Heart right ventricle (tissue), 16 donors: ENCODE data around the gene COL4A4. TPM values are rescaled to one million over a fixed set of nuclear protein-coding genes. Genes with fewer than 3 reads are reported as not detected.

Experiments used
- ATAC-seq, 8 donors: fragments of 200-7000 bp; cut with Tn5 transposase; one replicate each; pipeline ENCODE4 v1.9.1; 2020; ENCODE audit warnings: mild to moderate bottlenecking in 8 of 8, moderate library complexity in 8 of 8, moderate number of reproducible peaks in 1 of 8
- DNase-seq, 2 donors: peaks; one replicate each; pipeline ENCODE4 v3.0.0-alpha.2; 2020
- H3K27ac ChIP-seq, 10 donors: fragments of 200-600 bp; sonication (generic) in 2 of 10; one replicate each; pipeline versions ENCODE4 v1.5.0 to v1.8.0; 2020 to 2022; ENCODE audit warnings: mild to moderate bottlenecking in 3 of 10
- H3K27me3 ChIP-seq, 7 donors: fragments of 200-600 bp; one replicate each; pipeline ENCODE4 v1.8.0; 2021 to 2022; ENCODE audit warnings: mild to moderate bottlenecking in 2 of 7
- H3K36me3 ChIP-seq, 9 donors: fragments of 200-600 bp; sonication (generic) in 1 of 9; one replicate each; pipeline versions ENCODE4 v1.5.0 to v1.8.0; 2020 to 2022; ENCODE audit warnings: mild to moderate bottlenecking in 2 of 9
- H3K4me1 ChIP-seq, 9 donors: fragments of 200-600 bp; sonication (generic) in 1 of 9; one replicate each; pipeline versions ENCODE4 v1.5.0 to v1.8.0; 2020 to 2022; ENCODE audit warnings: mild to moderate bottlenecking in 4 of 9
- H3K4me3 ChIP-seq, 10 donors: fragments of 200-600 bp; sonication (generic) in 2 of 10; one replicate each; pipeline versions ENCODE4 v1.5.0 to v1.8.0; 2020 to 2022; ENCODE audit warnings: mild to moderate bottlenecking in 7 of 10, moderate library complexity in 2 of 10
- H3K9me3 ChIP-seq, 11 donors: fragments of 200-600 bp in 10 of 11; sonication (generic) in 2 of 11; one replicate each; pipeline versions ENCODE4 v1.5.0 to v1.8.0; 2013 to 2022; ENCODE audit warnings: mild to moderate bottlenecking in 2 of 11, control low read depth in 1 of 11, moderate library complexity in 1 of 11
- CTCF ChIP-seq, 9 donors: fragments of 200-600 bp; sonication (generic) in 2 of 9; IDR thresholded peaks; one replicate each; pipeline versions ENCODE4 v1.5.0 to v1.8.0; 2021 to 2022; ENCODE audit warnings: antibody characterized with exemption in 9 of 9, mild to moderate bottlenecking in 5 of 9, moderate library complexity in 1 of 9
- WGBS, 2 donors: extraction: QIAGEN DNeasy Blood & Tissue Kit; methylation state at CpG; one replicate each; pipeline ENCODE4 v1.1.7; 2013; ENCODE audit warnings: inconsistent platforms in 1 of 2; 5-methylcytosine and 5-hydroxymethylcytosine counted together
- intact Hi-C, 10 donors: fragments of 100-400 bp; cut with DNase I; formaldehyde crosslinking; loops; one replicate each; pipeline versions ENCODE4 v1.11.1 to v1.14.2; 2022
- polyA plus RNA-seq, 2 donors: library from polyadenylated mRNA; stranded (reverse); fragments of 200-250 nt; gene quantifications; one replicate each; pipeline ENCODE4 v1.2.3, GENCODE V29; 2013
- total RNA-seq, 10 donors: library from RNA; stranded (reverse); fragmentation: NEBNext Ultra II Directional in 3 of 10; extraction: Animal tissue kit (Norgen Biotek cat#: 25700) in 3 of 10; gene quantifications; one replicate each; pipeline versions ENCODE4 v1.2.1 to v1.2.4, GENCODE V29; 2021 to 2023
- donor health status: Arrhythmogenic right ventricular cardiomyopathy.
- donor health status: ischemic (EF 13 %, LVEDD 7.1; RV severe dilation, severe dysfunction).
- donor health status: healthy with polysubstance abuse.
- donor health status: DM: no; HTN: yes; CAD: no.
- donor health status: DM: no; HTN: no; CAD: no.
- donor health status: ischemic (EF 25% LVEDD 6.9; RV normal size, moderate dysfunction).
- donor health status: ischemic (EF 25% LVEDD 5.7; RV mildly dilated, moderate dysfunction).
- donor health status: healthy.
- donor health status: DM: yes; HTN: yes; CAD: no.
- donor health status: Ischemic cardiomyopathy.
- donor health status: ischemic (EF 35%, LVEDD 5.7; RV mildly dilated, moderate dysfunction).
- donor health status: nonischemic (EF 11% LVEDD 7.7; RV severe dilation, severe dysfunction).
- donor health status: DM: yes; HTN: yes; CAD: no.
- donor health status: PGD.
- donor health status: ischemic (EF 29% LVEDD 5.4; RV normal size, mild dysfunction).
- donor health status: nonischemic (EF 23%, LVEDD 6.1; RV moderate dilation, normal function).

Gene COL4A4
- total and polyA plus RNA-seq, 12 donors: 0.84 to 11.4 (median 4.1) TPM

GRCh38 chr2:226965376-226965775 is 198.6 kb downstream of the COL4A4 start:
- H3K27ac ChIP-seq: no peak overlapping the region
- no peak for TF ChIP-seq CTCF (IDR thresholded peaks at IDR 0.05)
- WGBS, 2 donors: 89 to 100% methylated on average over 1 of the region's 1 CpG
- H3K4me3 ChIP-seq: no peak overlapping the region
- peaks cover 0 to 12% (median 0%) of the 10 kb centered on the region in 9 donors for H3K4me1 ChIP-seq
- intact Hi-C loops: no loop called here
- ATAC-seq (no peak), DNase-seq (no peak)
- no peaks in the 10 kb centered on the region for H3K36me3 ChIP-seq
- peaks cover 0 to 7% (median 0%) of the 10 kb centered on the region in 11 donors for H3K9me3 ChIP-seq
- H3K27me3 ChIP-seq: no peaks in the 10 kb centered on the region

GRCh38 chr2:226963528-226963927 is 200.5 kb downstream of the COL4A4 start:
- Histone ChIP-seq H3K27me3 (no peaks in the 10 kb centered on the region), H3K36me3 (no peaks in the 10 kb centered on the region), H3K4me3 (no peak overlapping the region), H3K4me1 (peaks cover 0 to 12% (median 0%) of the 10 kb centered on the region in 9 donors), H3K9me3 (peaks cover 0 to 22% (median 0%) of the 10 kb centered on the region in 11 donors), H3K27ac (no peak overlapping the region)
- intact Hi-C loops: no loop called here
- ATAC-seq (no peak), DNase-seq (no peak)
- 36 to 62% methylated on average over 1 of the region's 1 CpG for WGBS, 2 donors
- TF ChIP-seq CTCF (IDR thresholded peaks at IDR 0.05): no peak

- intact Hi-C loops: no loop called here
- no peaks in the 10 kb centered on the region for H3K27me3 ChIP-seq
- no peak for TF ChIP-seq CTCF (IDR thresholded peaks at IDR 0.05)
- H3K9me3 ChIP-seq: peaks cover 0 to 26% (median 0%) of the 10 kb centered on the region in 11 donors
- no peak for ATAC-seq
- H3K4me3 ChIP-seq: no peak overlapping the region
- no peak for DNase-seq
- peaks cover 0 to 12% (median 0%) of the 10 kb centered on the region in 9 donors for H3K4me1 ChIP-seq
- no peak overlapping the region for H3K27ac ChIP-seq
- WGBS, 2 donors: 92 to 94% methylated on average over 3 of the region's 3 CpGs
- H3K36me3 ChIP-seq: no peaks in the 10 kb centered on the region
These were observed 201.7 kb downstream of the COL4A4 start for GRCh38 chr2:226962176-226962773.

GRCh38 chr2:226959418-226959817 is 204.6 kb downstream of the COL4A4 start:
- peaks cover 0 to 31% (median 0%) of the 10 kb centered on the region in 11 donors for H3K9me3 ChIP-seq
- H3K27me3 ChIP-seq: no peaks in the 10 kb centered on the region
- no peak overlapping the region for H3K27ac ChIP-seq
- intact Hi-C loops: no loop called here
- no peak for DNase-seq
- H3K4me1 ChIP-seq: peaks cover 0 to 18% (median 0%) of the 10 kb centered on the region in 9 donors
- H3K4me3 ChIP-seq: no peak overlapping the region
- ATAC-seq: no peak
- H3K36me3 ChIP-seq: no peaks in the 10 kb centered on the region
- 83 to 93% methylated on average over 1 of the region's 1 CpG for WGBS, 2 donors
- no peak for TF ChIP-seq CTCF (IDR thresholded peaks at IDR 0.05)
